ENCODE results near the gene SPRY1. TPM values are rescaled to one million over a fixed set of nuclear protein-coding genes. Genes with fewer than 3 reads are reported as not detected.

The SPRY1 gene
- total RNA-seq, 2 donors from 2014 or later = 40.0 to 118 TPM

- H3K4me1 ChIP-seq = peaks cover 3% of the 10 kb centered on the region
- H3K4me3 ChIP-seq = no peak overlapping the region
- no peak for TF ChIP-seq POLR2A (IDR thresholded peaks at IDR 0.05)
- TF ChIP-seq CTCF (IDR thresholded peaks at IDR 0.05) = no peak
- ATAC-seq (no peak), DNase-seq (no peak)
- H3K9me3 ChIP-seq = no peaks in the 10 kb centered on the region
- H3K27me3 ChIP-seq = no peaks in the 10 kb centered on the region
- WGBS, 2 donors = 35 to 50% methylated on average over 6 of the region's 6 CpGs
- no peak overlapping the region for H3K27ac ChIP-seq
- intact Hi-C loops (cut with DNase I) = no loop called here
- H3K36me3 ChIP-seq (replicated peaks in 1 of 2; ENCODE audit: insufficient read depth in 1 of 2, low read depth in 2 of 2) = no peaks in the 10 kb centered on the region
Measured at GRCh38 chr4:123421227-123421936, 24.8 kb downstream of the SPRY1 start.

GRCh38 chr4:123421937-123422781 lies 25.6 kb downstream of the SPRY1 start:
- WGBS, 2 donors = 62 to 72% methylated on average over 9 of the region's 9 CpGs
- ATAC-seq (no peak), DNase-seq (no peak)
- no peak overlapping the region for H3K27ac ChIP-seq
- no peaks in the 10 kb centered on the region for H3K36me3 ChIP-seq (replicated peaks in 1 of 2; ENCODE audit: insufficient read depth in 1 of 2, low read depth in 2 of 2)
- TF ChIP-seq CTCF (IDR thresholded peaks at IDR 0.05) (no peak), POLR2A (IDR thresholded peaks at IDR 0.05) (no peak)
- H3K27me3 ChIP-seq = no peaks in the 10 kb centered on the region
- peaks cover 3% of the 10 kb centered on the region for H3K4me1 ChIP-seq
- H3K9me3 ChIP-seq = no peaks in the 10 kb centered on the region
- no peak overlapping the region for H3K4me3 ChIP-seq
- intact Hi-C loops (cut with DNase I) = no loop called here

- no peak for ATAC-seq
- Histone ChIP-seq H3K27ac (no peak overlapping the region), H3K9me3 (no peaks in the 10 kb centered on the region), H3K4me3 (no peak overlapping the region), H3K36me3 (replicated peaks in 1 of 2; ENCODE audit: insufficient read depth in 1 of 2, low read depth in 2 of 2) (no peaks in the 10 kb centered on the region), H3K27me3 (no peaks in the 10 kb centered on the region), H3K4me1 (peaks cover 3% of the 10 kb centered on the region)
- TF ChIP-seq CTCF (IDR thresholded peaks at IDR 0.05) (no peak), POLR2A (IDR thresholded peaks at IDR 0.05) (no peak)
- WGBS, 2 donors = 84 to 86% methylated on average over 5 of the region's 5 CpGs
- intact Hi-C loops (cut with DNase I) = no loop called here
- no peak for DNase-seq
Measured at GRCh38 chr4:123423819-123424218, 27.2 kb downstream of the SPRY1 start.

GRCh38 chr4:123427951-123428350 lies 31.4 kb downstream of the SPRY1 start:
- WGBS, 2 donors = 84 to 94% methylated on average over 3 of the region's 3 CpGs
- intact Hi-C loops (cut with DNase I) = no loop called here
- Histone ChIP-seq H3K27ac (no peak overlapping the region), H3K27me3 (no peaks in the 10 kb centered on the region), H3K4me1 (no peaks in the 10 kb centered on the region), H3K4me3 (no peak overlapping the region), H3K9me3 (no peaks in the 10 kb centered on the region), H3K36me3 (replicated peaks in 1 of 2; ENCODE audit: insufficient read depth in 1 of 2, low read depth in 2 of 2) (no peaks in the 10 kb centered on the region)
- no peak for DNase-seq
- TF ChIP-seq POLR2A (IDR thresholded peaks at IDR 0.05) = no peak
- no peak for TF ChIP-seq CTCF (IDR thresholded peaks at IDR 0.05)
- no peak for ATAC-seq

Measured in body of pancreas (tissue), 4 donors.